Activated naive CD8-positive, alpha-beta T cell treated with anti-CD3 and anti-CD28 coated beads, Interleukin-2, amount 50 U/mL, for 16 hours (primary cell): Measurements from ENCODE around the gene PSTPIP2.
"Not testable (repeated sequence)": the region's sequence is repeated elsewhere in the genome, so short reads cannot be mapped to it uniquely, and the experiment has no call there.

Experiments used
- DNase-seq: peaks from one replicate; pipeline ENCODE4 v3.0.0-alpha.2; 2020; ENCODE audit warnings: low read depth, low spot score

Gene PSTPIP2

GRCh38 chr18:46070232-46070631, 1.8 kb downstream of the PSTPIP2 start:
- no peak for DNase-seq

- no peak for DNase-seq
Measured at GRCh38 chr18:46069524-46069923, 2.5 kb downstream of the PSTPIP2 start.

GRCh38 chr18:46068763-46069162, 3.3 kb downstream of the PSTPIP2 start:
- no peak for DNase-seq

- no peak for DNase-seq
Measured at GRCh38 chr18:46067438-46068007, 4.5 kb downstream of the PSTPIP2 start.

- DNase-seq = no peak
Measured at GRCh38 chr18:46062781-46063180, 9.3 kb downstream of the PSTPIP2 start.

GRCh38 chr18:46061796-46062195, 10.3 kb downstream of the PSTPIP2 start:
- no peak for DNase-seq

- no peak for DNase-seq
Measured at GRCh38 chr18:46061387-46061786, 10.7 kb downstream of the PSTPIP2 start.

GRCh38 chr18:46060359-46060841, 11.7 kb downstream of the PSTPIP2 start:
- no peak for DNase-seq

GRCh38 chr18:46055838-46056230, 16.2 kb downstream of the PSTPIP2 start:
- no peak for DNase-seq

GRCh38 chr18:46054956-46055837, 16.9 kb downstream of the PSTPIP2 start:
- no peak for DNase-seq

- no peak for DNase-seq
Measured at GRCh38 chr18:46053368-46054095, 18.5 kb downstream of the PSTPIP2 start.

GRCh38 chr18:46051731-46052461, 20.2 kb downstream of the PSTPIP2 start:
- no peak for DNase-seq

- DNase-seq = no peak
Measured at GRCh38 chr18:46050268-46050667, 21.8 kb downstream of the PSTPIP2 start.

GRCh38 chr18:46048641-46049040, 23.4 kb downstream of the PSTPIP2 start:
- no peak for DNase-seq

GRCh38 chr18:46047369-46047768, 24.7 kb downstream of the PSTPIP2 start:
- not testable (repeated sequence) for DNase-seq

GRCh38 chr18:46046688-46047087, 25.4 kb downstream of the PSTPIP2 start:
- DNase-seq = no peak

GRCh38 chr18:46046126-46046525, 25.9 kb downstream of the PSTPIP2 start:
- DNase-seq = no peak

- no peak for DNase-seq
Measured at GRCh38 chr18:46042571-46043123, 29.4 kb downstream of the PSTPIP2 start.

- no peak for DNase-seq
Measured at GRCh38 chr18:46040747-46041104, 31.3 kb downstream of the PSTPIP2 start.

- DNase-seq = no peak
Measured at GRCh38 chr18:46040033-46040746, 31.9 kb downstream of the PSTPIP2 start.
